LoVo (cell line): ENCODE data around the gene ASB6.
A peak's percentile ranks its signal among the peaks of the same experiment; 100 is the strongest.
"Not testable (repeated sequence)": the region's sequence is repeated elsewhere in the genome, so short reads cannot be mapped to it uniquely, and the experiment has no call there.

Source experiments
- DNase-seq: peaks from one replicate; pipeline ENCODE4 v3.0.0-alpha.2; 2016; ENCODE audit warnings: low spot score

ASB6 gene

DNA sequence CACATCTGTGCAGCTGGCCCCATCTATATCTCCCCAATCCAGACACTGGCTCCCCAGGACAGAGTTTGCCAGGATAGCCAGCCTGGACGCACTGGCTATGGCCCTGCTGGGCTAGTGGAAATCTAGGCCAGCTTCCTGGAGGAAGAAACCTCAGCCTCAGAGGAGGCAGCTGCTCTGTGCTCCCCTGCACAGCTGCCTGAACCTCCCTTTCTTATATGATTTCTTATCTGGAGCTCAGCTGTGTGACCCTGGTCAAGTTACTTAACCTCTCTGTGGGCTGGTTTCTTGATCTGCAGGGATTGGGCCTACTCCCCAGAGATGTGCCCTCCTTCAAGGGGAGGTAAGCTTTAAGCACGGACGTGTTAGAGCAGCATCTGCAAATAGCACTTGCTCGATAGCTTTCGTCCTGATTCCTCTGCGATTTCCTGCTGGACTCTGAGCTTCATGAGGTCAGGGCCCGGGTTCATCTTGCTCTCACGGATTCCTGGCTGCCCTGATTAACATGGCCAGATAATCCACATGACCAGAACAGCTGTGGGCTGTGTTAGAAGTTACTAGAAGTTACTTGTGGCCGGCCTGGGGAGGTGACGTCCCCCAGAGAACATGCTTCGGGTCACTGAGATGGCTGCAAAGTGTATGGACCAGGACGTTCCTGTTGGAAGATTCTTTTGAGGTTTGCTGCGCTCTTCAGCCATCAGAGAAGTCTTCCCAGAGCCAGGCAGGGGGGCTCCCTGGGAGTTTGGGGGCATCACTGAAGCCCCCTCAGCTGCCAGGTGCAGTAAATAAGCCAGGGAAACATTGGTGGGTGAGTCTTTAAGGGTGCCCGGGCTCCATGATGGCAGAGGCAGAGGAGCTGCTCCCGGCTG, 35.6 kb downstream of the ASB6 start:
- DNase-seq: no peak

DNA sequence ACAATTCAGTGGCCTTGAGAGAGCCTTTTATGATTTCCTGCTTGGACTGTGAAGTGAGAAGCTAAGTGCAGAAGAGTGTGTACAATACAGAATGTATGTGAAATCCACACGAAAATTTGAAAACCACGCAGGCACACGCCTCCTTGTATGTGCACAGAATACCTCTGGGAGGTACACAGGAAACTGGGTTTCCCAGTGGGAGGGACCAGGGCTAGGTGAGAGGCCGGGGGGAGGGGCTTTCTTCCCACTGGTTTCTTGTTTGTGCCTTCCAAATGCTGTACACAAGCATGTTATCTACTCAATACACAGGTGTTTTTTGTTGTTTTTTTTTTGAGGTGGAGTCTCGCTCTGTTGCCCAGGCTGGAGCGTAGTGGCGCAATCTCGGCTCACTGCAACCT, 37.2 kb downstream of the ASB6 start:
- DNase-seq: no peak

DNA sequence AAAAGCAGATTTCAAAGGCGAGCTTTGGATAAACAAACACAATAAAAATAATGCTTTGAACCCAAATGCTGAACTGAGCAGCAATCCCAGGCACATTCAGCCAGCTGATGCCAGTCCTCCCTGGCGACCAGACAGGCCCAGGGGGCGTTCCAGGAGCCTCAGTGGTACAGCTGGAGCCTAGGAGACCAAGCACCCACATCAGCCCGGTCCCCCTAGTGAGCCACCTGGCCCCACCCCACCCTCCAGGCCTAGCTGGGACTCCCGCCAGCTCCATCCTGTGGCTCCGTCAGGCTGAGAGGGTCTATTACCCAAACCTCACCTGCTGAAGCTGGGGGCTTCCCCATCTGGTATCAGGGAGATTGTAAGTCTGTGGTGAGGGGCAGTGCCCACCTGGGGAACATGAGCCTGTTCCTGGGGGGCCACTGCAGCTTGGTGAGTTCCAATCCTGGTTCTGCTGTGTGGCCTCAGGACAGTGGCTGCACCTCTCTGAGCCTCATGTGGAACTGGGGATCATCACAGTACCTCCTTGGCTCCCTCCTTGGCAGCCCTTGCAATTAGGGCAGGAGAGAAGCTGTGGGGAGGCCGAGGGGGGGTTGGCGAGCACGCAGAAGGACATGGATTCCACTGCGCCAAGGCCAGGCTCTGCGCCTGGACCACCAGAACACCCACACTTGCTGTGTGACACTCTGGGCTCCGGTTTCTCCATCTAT, 37.7 kb downstream of the ASB6 start:
- DNase-seq: no peak

DNA sequence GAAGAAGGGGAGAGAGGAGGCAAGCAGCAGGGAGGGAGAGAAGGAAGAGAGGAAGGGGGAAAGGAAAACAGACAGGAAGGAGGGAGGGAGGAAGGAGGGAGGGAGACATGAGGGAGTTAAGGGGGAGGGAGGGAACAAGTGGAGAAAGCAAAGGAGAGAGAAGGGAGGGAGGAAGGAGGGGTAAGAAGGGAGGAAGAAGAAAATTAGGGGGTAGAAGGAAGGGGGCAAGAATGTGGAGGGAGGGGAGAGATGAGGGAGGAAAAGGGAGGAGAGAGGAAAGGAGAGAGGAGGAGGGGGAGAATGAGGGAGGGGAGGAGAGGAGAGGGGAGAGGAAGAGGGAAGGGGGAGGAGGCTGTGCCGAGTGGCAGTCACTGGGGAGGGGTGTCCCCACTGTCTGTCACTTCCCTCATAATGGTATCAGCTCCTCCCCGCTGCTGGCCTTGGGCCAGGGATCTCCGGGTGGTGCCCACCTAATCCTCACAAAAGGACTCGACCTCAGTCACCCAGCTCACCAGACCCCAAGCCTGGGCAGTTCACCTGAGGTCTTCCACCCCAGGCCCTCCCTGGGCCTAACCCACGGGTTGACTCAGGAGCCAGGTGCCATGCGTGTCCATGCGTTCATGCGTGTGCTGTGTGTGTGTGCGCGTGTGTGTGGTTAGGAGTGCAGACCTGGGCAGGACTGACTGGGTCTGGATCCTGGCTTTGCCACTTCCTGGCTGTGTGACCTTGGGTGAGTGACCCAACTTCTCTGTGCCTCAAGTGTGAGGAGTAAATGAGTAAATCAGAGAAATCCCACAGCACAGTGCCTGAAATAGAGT, 39.1 kb downstream of the ASB6 start:
- no peak for DNase-seq

DNA sequence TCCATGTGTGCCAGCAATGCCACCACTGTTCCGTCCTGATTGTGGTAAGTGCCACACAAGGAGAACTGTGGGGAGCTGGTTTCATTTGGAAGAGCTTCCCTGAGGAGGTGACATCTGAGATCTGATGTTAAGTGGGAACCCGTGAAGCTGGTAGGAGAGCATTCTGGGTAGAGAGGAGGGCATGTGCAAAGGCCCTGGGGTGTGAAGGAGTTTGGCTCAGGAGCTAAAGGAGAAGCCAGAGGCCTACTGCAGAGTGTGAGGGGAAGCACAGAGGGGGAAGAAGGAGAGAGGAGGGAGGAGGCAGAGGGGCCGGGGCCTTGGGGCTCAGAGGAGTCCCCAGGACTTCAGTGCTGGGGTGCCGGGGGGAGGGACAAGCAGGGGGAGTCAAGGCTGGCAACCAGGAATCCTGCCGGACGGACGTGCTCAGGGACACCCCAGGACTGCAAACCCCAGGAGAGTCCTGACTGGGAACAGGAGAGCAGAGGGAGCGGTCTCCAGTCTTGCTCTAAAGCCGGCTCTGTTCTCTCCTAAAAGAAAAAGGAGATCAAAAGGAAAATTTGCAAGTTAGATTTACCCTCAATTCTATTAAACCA, 40.8 kb downstream of the ASB6 start:
- no peak for DNase-seq

DNA sequence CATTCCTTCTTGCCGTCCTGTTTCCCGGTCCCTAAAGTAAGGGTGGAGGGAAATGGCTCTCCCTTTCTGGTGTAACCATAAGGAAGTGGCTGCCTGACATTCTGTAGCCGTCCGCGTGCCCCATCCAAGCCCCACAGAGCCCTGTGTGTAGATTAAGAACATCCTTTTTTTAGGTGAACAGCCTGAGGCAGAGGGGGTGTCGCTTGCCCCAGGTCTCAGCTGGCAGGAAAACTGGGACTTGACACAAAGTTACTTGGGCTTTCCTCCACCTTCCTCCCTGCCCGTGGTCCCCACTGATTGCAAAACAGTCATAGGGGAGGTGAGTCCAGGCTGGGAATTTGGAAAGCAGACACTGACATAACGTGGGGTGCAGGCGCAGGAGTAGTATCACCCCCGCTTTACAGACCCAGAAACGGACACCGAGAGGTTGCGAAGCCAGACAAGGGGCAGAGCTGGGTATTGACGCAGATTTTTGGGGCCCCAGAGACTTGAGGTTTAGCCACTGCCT, 43.8 kb downstream of the ASB6 start:
- DNase-seq: no peak

DNA sequence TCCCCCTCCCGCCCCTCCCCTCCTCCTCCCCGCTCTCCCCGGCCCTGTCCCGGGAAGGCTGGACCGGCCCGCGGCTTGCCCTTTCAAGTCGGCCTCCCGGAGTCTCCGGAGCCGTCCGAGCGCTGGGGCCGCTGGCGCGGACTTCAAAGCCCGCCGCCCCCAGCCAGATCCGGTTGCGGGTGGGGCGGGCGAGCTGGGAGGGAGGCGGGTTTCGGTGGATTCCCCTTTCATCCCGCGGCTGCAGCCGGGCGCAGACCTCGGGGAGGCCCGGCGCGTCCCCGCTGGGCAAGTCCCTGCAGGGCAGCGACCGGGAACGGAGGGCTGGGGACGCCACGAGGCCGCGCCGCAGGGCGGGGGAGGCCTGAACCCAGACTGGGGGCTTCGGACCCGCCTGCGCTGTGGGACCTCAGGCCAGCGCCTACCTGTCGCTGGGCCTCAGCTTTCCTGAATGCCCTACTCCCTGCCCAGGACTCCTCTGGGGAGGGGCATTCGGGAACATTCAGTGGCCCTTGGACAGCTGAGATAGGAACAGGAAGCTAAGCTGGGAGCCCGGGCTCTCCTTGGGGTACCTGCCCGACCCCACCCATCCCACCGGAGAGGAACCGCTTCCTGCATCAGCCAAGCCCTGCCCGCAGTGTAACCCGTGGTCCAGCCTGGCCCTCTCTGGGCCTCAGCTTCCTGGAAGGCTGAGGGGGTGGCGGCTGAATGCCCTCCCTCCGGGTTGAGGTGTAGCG, 44.4 kb downstream of the ASB6 start:
- DNase-seq: peak; percentile 51

DNA sequence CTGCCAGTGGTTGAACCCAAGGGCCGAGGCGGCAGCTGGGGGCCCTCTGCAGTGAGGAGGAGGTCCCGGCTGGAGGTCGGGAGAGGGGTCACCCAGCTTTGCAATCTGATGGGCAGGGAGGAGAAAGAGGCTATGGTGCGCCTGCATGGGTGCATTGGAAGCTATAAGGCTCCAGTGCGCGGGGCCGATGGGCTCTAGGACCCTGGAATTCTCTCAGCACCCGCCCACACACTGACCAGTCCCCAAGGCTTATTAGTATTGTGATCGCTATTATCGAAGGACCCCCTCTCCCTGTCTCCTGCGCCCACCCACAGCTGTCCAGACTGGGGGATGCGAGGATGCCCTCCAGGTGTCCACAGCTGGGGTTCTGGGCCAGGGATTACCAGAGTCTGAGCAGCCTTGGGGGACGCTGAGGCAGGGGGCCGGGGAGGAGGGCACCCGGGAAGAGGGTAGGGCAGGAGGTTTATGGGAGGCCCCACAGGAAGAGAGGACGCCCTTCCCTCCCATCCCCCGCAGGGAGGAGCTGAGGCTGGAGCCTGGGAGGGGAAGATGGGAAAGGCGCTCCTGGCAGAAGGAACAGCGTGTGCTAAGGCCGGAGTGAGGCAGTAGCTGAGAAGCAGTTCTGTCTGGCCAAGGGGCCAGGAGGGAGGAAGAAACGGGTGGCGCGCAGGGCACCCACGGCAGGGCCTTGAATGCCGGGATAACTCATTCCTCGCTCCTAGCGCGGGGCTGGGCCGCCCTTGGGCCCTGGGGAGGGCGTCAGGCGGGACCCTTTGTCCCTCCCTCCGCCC, 45.2 kb downstream of the ASB6 start:
- DNase-seq: no peak

DNA sequence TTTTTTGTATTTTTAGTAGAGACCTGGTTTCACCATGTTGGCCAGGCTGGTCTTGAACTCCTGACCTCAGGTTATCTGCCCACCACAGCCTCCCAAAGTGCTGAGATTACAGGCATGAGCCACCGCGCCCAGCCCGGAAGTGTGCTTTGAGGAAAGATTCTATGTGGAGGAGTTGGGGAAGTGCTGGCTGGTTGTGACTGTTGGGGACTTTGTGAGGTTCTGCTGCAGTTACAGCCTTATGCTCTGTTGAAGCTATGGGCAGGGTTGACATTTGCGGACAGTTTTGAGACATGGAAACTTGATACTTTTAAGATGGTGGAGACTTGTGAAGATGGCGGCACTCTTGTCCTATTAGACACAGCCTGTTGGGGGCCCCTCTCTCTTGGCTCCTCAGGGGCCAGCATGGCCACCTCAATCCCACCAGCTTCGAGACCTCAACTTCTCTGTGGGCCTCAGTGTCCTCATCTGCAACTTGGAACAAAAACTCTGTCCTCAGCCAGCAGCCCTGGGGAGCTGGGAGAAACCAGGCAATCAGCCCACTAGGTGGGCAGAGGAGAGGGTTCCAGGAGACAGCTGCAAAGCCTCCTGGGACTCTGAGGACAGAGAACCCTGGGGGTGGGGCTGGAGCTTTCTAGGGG, 45.9 kb downstream of the ASB6 start:
- no peak for DNase-seq

DNA sequence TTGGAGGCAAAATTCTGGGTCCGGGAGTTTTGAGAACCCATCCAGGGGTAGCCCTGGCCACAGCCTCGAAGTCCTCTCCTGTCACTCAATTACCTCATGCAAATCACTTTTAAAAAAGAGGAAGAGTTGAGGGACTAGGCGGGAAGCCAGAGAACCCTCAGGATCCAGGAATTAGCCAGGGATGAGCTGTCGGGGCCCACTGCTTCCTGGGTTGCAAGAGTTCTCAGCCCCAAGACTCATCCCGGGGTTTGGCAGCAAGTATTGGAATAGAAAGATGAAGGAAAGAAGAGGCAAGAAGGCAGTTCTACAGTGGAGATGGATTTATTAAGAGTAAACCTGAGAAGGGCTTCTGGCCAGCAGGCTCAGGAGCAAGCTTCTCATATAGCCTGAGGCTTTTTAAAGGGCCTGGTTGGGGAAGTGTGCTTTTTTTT, 46.6 kb downstream of the ASB6 start:
- DNase-seq: no peak

DNA sequence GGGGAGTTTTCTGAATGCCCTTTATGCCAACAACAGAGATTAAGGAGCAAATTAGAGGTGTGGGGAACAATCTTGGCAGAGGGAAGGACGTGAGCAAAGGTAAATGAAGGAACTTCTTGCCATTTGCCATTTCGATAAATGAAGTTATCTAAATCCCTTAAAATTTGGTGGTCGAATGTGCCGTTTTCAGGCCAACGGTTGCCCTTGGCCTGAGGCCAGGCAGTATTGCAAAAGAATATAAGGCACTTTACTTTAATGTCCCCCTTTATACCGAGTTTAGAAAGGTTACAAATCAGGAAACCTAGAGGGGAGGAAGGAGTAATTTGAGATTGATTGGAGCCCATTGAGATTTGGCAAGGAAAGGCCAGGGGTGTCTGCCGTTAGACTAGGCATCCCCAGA, 47.3 kb downstream of the ASB6 start:
- no peak for DNase-seq

DNA sequence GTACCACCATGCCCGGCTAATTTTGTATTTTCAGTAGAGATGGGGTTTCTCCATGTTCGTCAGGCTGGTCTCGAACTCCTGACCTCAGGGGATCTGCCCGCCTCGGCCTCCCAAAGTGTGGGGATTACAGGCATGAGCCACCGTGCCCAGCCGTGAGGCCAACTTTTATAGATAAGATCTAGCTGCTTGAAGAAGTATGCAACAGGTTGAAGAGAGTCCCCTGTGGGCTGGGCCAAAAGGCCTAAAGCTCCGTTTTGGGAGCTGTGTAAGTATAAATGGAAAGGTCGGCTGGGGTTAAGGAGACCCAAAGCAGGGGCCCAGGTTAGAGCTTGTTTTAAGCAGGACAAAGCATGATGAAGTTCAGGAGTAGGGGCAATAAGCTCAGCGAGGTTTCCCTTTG, 49.2 kb downstream of the ASB6 start:
- DNase-seq: not testable (repeated sequence)

DNA sequence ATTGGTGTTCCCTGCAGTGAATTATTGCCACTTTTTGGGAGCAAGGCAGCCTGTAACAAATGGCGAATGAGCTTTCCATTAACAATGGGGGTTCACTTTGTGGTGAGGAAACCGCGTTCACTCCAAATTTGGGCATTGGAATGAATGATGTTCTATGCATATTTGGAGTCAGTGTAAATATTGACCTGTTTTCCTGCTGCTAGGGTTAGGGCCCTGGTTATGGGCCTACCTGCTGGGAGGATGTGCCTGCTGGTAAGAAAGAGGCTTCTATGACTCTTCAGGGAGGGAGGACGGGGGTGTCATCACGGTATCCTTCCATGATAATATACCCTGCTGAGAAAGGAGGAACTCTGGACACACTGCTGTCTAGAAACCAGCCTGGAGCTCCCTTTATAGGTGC, 50.0 kb downstream of the ASB6 start:
- DNase-seq: no peak

DNA sequence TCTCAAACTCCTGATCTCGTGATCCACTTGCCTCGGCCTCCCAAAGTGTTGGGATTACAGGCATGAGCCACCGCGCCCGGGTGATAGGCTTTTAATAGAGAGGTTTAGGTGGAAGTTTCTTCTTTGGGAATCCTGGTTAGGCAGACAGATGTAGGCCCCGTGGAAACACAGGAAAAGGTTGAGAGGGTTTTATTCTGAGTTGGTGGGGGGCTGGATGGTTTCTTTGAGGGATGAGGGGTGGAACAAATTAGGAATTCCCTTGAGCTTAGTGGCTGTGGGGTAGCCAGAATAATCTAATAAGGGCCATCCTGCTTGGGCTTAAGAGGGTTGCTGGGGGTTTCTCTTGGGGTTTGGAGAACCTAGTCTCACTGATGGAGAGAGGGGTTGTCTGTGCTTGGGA, 51.5 kb downstream of the ASB6 start:
- no peak for DNase-seq

DNA sequence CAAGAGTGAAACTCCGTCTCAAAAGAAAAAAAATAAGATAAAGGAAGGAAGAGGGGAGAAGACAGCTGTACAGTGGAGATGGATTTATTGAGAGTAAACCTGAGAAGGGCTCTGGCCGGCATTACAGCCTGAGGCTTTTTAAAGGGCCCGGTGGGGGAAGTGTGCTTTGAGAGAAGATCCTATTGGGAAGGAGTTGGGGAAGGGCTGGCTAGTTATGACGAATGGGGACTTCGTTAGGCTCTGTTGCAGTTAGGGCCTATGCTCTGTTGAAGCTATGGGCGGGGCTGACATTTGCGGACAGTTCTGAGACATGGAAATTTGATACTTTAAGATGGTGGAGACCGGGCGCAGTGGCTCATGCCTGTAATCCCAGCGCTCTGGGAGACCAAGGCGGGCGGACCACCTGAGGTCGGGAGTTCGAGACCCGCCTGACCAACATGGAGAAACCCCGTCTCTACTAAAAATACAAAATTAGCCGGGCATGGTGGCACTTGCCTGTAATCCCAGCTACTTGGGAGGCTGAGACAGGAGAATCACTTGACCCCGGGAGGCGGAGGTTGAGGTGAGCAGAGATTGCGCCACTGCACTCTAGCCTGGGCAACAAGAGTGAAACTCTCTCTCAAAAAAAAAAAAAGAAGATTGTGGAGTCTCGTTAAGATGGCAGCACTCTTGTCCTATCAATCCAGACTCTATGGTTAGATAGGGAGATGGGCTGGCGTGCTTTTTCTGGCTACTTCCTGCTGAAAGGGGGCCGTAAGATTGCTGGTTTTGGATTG, 54.3 kb downstream of the ASB6 start:
- no peak for DNase-seq

DNA sequence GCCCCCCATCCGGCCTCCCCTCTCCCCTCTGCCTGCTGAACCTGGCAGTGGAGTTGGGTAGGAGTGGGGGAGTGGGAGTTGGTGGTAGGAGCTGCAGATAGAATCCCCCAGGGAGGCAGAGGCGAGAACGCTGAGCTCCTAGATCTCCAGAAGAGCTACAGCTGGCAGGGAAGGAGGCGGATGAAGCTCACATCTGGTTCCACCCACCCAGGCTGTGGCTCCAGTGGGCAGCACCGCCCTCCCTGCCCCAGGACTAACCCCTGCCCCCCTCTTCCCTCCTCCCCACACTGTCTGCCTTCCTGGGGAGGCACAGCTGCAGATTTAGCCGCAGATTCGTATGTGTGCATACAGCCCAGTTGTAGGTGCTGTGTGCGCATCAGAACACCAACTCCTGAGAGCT, 55.3 kb downstream of the ASB6 start:
- no peak for DNase-seq

DNA sequence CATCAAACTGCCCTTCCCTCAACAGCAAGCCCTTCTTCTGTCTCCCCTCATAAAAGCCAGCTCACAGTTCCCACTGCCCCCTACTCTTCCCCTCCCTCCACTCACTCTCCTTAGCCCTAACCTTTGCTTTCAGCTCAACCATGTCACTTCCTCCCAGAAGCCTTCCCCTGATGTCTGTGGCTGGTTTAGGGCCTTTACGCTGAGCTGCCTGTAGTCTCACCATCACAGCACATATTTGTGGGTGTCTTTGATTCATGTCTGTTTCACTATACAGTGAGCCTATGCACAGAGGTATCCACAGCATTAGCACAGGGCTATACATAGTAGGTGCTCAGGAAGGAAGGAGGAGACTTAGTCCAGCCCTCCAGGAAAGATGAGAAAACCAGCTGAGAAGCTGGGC, 55.7 kb downstream of the ASB6 start:
- no peak for DNase-seq

DNA sequence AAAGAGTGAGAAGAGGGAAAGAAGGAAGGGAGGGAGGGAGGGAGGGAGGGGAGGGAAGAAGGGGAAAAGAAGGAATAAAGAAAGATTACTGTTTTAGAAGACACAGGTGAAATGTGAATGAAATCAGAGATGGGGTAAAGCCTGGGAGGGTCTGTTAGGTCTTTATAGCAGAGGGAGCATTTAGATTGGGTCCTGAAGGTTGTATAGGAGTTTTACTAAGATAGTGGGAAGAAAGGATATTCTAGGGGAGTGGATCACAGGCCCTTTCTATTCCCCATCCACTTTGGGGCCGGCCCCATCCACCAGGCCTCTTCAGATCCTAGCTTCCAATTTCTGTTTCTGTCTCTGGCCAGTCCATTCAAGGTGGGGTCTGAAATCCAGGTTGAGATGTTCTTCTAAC, 56.6 kb downstream of the ASB6 start:
- no peak for DNase-seq
